ENCODE results near the gene PIP4K2A. TPM values are rescaled to one million over a fixed set of nuclear protein-coding genes. Genes with fewer than 3 reads are reported as not detected.

PIP4K2A gene
- total RNA-seq, 4 donors from 2014 or later: 7.4 to 60.3 (median 9.9) TPM

DNA sequence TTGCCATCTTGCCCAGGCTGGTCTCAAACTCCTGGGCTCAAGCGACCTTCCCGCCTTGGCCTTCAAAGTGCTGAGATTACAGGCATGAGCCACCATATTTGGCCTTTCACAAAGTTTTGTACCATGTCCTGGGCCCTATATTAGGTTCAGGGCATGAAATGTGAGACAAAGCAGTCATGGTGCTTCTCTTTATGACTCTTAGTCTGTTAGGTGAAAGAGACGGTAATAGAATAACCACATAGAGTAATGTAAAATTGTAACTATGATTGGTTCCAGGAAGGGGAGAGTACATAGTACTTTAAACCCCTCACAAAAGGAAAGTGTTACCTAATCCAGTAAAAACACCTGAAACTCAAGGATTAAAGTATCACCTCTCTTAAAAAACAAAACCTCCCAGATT, 224.4 kb downstream of the PIP4K2A start:
- Histone ChIP-seq H3K4me3 (no peak overlapping the region), H3K9me3 (no peaks in the 10 kb centered on the region), H3K27me3 (no peaks in the 10 kb centered on the region), H3K4me1 (no peaks in the 10 kb centered on the region), H3K27ac (no peak overlapping the region), H3K36me3 (no peaks in the 10 kb centered on the region)
- no peak for DNase-seq (ENCODE audit: low spot score in 2 of 2)
- 95% methylated on average over 3 of the region's 3 CpGs for WGBS
- TF ChIP-seq EP300 (IDR thresholded peaks at IDR 0.05): no peak
- TF ChIP-seq POLR2AphosphoS5 (IDR thresholded peaks at IDR 0.05): no peak
- TF ChIP-seq POLR2A (IDR thresholded peaks at IDR 0.05): no peak
- no peak for TF ChIP-seq CTCF (IDR thresholded peaks at IDR 0.05)

DNA sequence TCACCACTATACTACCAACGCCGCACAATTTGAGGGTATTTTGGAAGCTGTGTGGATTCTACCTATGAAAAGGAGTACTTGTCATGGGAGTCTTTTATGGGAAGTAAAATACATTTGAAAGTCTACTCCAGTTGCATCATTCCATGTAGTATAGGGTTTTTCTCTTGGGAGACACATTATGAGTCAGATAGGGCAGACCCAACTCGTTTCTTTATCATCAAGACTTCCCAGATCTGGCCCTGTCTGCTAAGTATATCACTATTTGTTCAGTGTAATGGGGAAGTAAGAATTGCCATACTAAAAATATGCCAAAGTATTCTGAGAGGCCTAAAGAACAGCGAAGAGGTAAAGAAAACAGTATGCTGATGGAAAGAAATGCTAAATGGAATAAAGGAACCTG, 224.9 kb downstream of the PIP4K2A start:
- Histone ChIP-seq H3K4me1 (no peaks in the 10 kb centered on the region), H3K27ac (no peak overlapping the region), H3K27me3 (no peaks in the 10 kb centered on the region), H3K4me3 (no peak overlapping the region), H3K9me3 (no peaks in the 10 kb centered on the region), H3K36me3 (no peaks in the 10 kb centered on the region)
- TF ChIP-seq EP300 (IDR thresholded peaks at IDR 0.05) (no peak), POLR2A (IDR thresholded peaks at IDR 0.05) (no peak)
- no peak for DNase-seq (ENCODE audit: low spot score in 2 of 2)
- WGBS: 86% methylated on average over 4 of the region's 4 CpGs

DNA sequence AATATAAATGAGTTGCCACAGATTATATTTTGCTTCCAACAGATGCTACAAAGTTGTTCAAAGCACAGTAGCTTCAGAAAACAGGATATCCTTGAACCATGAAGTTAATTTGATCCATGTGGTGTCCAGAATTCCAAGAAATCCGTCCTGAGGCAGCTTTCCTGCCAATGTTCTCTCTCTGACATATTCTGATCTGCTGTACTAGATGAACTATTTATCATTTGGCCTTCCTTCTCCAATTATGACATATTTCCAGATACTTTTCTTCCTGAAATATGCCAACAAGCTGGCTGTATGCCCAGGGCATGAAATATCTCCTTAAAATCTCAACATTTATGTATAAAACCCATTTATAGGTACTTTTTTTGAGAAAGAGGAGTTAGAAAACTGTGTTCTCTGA, 227.9 kb downstream of the PIP4K2A start:
- Histone ChIP-seq H3K36me3 (no peaks in the 10 kb centered on the region), H3K4me1 (no peaks in the 10 kb centered on the region), H3K27me3 (no peaks in the 10 kb centered on the region), H3K27ac (no peak overlapping the region), H3K9me3 (no peaks in the 10 kb centered on the region), H3K4me3 (no peak overlapping the region)
- WGBS: 55% methylated on average over 1 of the region's 1 CpG
- no peak for DNase-seq (ENCODE audit: low spot score in 2 of 2)
- TF ChIP-seq EP300 (IDR thresholded peaks at IDR 0.05) (no peak), POLR2A (IDR thresholded peaks at IDR 0.05) (no peak), POLR2AphosphoS5 (IDR thresholded peaks at IDR 0.05) (no peak), CTCF (IDR thresholded peaks at IDR 0.05) (no peak)

Other genes with a start within 250 kb of the PIP4K2A start
- gene ARMC3, start 213.5 kb upstream of the PIP4K2A start, total RNA-seq: 1 to 10 TPM in 1 of 4 donors, not detected in 3; 2.0 TPM

Data from suprapubic skin (tissue), 4 donors.